Progenitor cell of endocrine pancreas (in vitro differentiated cells): ENCODE data around the gene RPTOR. TPM values are rescaled to one million over a fixed set of nuclear protein-coding genes. Genes with fewer than 3 reads are reported as not detected.
A peak's percentile ranks its signal among the peaks of the same experiment; 100 is the strongest.

Experiments used
- DNase-seq: peaks from one replicate; pipeline ENCODE4 v3.0.0; 2021; ENCODE audit warnings: low spot score; ENCODE audit not compliant: unreplicated experiment
- H3K27ac Mint-ChIP-seq: 2 replicates; pipeline ENCODE4 v1.8.0; 2021; ENCODE audit warnings: mild to moderate bottlenecking, moderate library complexity, mixed read lengths
- H3K27me3 Mint-ChIP-seq: 2 replicates; pipeline ENCODE4 v1.8.0; 2021; ENCODE audit warnings: mixed read lengths
- H3K36me3 Mint-ChIP-seq: 2 replicates; pipeline ENCODE4 v1.8.0; 2022; ENCODE audit warnings: mixed read lengths; ENCODE audit not compliant: insufficient read depth
- H3K4me1 Mint-ChIP-seq: 2 replicates; pipeline ENCODE4 v1.8.0; 2021; ENCODE audit warnings: low read depth, mixed read lengths
- H3K4me3 Mint-ChIP-seq: 2 replicates; pipeline ENCODE4 v1.8.0; 2021; ENCODE audit warnings: low read depth, mild to moderate bottlenecking, moderate library complexity, mixed read lengths
- H3K9me3 Mint-ChIP-seq: 2 replicates; pipeline ENCODE4 v1.8.0; 2021; ENCODE audit warnings: low read depth, mixed read lengths
- CTCF ChIP-seq: fragments of 200-600 bp; sonication (generic); IDR thresholded peaks from one replicate; pipeline ENCODE4 v1.5.0; 2021; ENCODE audit warnings: antibody characterized with exemption, mild to moderate bottlenecking; ENCODE audit not compliant: unreplicated experiment
- total RNA-seq: library from RNA; stranded (reverse); gene quantifications from 2 replicates; pipeline ENCODE4 v1.2.1, GENCODE V29; 2021

Gene RPTOR
- total RNA-seq, 1 donor from 2014 or later, result 40.0 TPM

- H3K27me3 Mint-ChIP-seq, result no peaks in the 10 kb centered on the region
- H3K4me3 Mint-ChIP-seq, result no peak overlapping the region
- H3K27ac Mint-ChIP-seq, result no peak overlapping the region
- no peak for DNase-seq
- H3K36me3 Mint-ChIP-seq, result peaks cover 2% of the 10 kb centered on the region
- no peak for TF ChIP-seq CTCF
- peaks cover 7% of the 10 kb centered on the region for H3K4me1 Mint-ChIP-seq
- no peaks in the 10 kb centered on the region for H3K9me3 Mint-ChIP-seq
Measured at GRCh38 chr17:80822021-80822699, 277.5 kb downstream of the RPTOR start.

GRCh38 chr17:80822700-80823410, 278.2 kb downstream of the RPTOR start:
- Mint-ChIP-seq H3K36me3 (peaks cover 2% of the 10 kb centered on the region), H3K27ac (no peak overlapping the region), H3K27me3 (no peaks in the 10 kb centered on the region), H3K4me3 (no peak overlapping the region), H3K4me1 (peaks cover 7% of the 10 kb centered on the region), H3K9me3 (no peaks in the 10 kb centered on the region)
- no peak for TF ChIP-seq CTCF
- no peak for DNase-seq

GRCh38 chr17:80824549-80825470, 280.2 kb downstream of the RPTOR start:
- no peak for DNase-seq
- TF ChIP-seq CTCF, result no peak
- H3K4me1 Mint-ChIP-seq, result peaks cover 7% of the 10 kb centered on the region
- no peak overlapping the region for H3K27ac Mint-ChIP-seq
- no peaks in the 10 kb centered on the region for H3K27me3 Mint-ChIP-seq
- no peaks in the 10 kb centered on the region for H3K9me3 Mint-ChIP-seq
- H3K4me3 Mint-ChIP-seq, result no peak overlapping the region
- peaks cover 5% of the 10 kb centered on the region for H3K36me3 Mint-ChIP-seq

DNA sequence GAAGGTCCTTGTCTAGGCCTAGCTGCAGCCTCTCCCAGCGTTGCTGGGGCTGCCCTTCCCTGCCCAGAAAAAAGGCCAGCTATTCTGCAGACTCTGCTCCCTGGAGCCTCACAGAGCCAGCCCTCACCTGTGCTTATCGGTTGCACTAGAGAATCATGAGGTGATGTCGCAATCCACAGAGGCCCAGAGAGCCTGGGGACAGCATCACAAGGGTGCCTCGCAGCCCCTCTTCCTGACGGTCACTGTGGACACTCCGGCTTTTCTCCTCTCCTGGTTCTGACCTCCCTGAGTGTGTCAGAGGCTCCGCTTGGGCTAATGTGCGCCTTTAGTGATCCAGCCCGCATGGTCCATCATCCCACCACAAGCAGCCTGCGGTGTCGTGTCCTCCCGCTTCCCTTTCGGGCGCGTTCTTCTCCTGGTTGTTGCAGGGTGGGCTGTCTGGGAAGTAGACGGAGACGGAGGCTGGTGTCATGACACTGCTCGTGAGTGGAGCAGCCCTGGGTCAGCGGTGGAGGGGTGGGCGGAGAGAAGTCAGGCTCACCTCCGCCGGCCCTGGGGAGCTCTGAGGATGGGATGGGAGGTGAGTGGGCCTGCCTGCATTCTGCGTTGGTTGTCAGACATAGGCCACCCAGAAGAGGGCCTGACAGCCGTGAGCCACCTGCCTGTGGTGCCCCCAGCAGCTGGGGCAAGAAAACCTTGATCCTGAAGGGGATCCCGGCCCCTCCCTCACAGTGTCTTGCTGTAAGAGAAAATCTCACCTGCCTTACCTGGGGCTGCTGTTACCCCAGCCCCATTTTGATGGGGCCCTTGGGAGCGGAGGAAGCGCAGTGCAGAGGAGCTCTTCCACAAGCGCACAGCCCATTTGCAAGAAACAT, 281.1 kb downstream of the RPTOR start:
- peaks cover under 1% of the 10 kb centered on the region for H3K4me1 Mint-ChIP-seq
- no peak for TF ChIP-seq CTCF
- no peak for DNase-seq
- peak overlapping the region; percentile 41 for H3K27ac Mint-ChIP-seq
- peaks cover 6% of the 10 kb centered on the region for H3K36me3 Mint-ChIP-seq
- no peak overlapping the region for H3K4me3 Mint-ChIP-seq
- H3K9me3 Mint-ChIP-seq, result no peaks in the 10 kb centered on the region
- H3K27me3 Mint-ChIP-seq, result no peaks in the 10 kb centered on the region
